Lung microvascular endothelial cell (primary cell): ENCODE results near the gene LINC01488. TPM values are rescaled to one million over a fixed set of nuclear protein-coding genes. Genes with fewer than 3 reads are reported as not detected.
A peak's percentile ranks its signal among the peaks of the same experiment; 100 is the strongest.

Experiments used
- DNase-seq, 2 donors: peaks; one replicate each; pipeline versions ENCODE4 v3.0.0 to v3.0.0-alpha.2; 2010; ENCODE audit warnings: low read depth in 2 of 2
- total RNA-seq: library from RNA; depleted of rRNA; stranded (reverse); fragments of >200 nt; gene quantifications from 2 replicates; pipeline ENCODE4 v1.2.1, GENCODE V29; 2014

Gene LINC01488
- total RNA-seq, 1 donor from 2014 or later = under 0.01 TPM

DNA sequence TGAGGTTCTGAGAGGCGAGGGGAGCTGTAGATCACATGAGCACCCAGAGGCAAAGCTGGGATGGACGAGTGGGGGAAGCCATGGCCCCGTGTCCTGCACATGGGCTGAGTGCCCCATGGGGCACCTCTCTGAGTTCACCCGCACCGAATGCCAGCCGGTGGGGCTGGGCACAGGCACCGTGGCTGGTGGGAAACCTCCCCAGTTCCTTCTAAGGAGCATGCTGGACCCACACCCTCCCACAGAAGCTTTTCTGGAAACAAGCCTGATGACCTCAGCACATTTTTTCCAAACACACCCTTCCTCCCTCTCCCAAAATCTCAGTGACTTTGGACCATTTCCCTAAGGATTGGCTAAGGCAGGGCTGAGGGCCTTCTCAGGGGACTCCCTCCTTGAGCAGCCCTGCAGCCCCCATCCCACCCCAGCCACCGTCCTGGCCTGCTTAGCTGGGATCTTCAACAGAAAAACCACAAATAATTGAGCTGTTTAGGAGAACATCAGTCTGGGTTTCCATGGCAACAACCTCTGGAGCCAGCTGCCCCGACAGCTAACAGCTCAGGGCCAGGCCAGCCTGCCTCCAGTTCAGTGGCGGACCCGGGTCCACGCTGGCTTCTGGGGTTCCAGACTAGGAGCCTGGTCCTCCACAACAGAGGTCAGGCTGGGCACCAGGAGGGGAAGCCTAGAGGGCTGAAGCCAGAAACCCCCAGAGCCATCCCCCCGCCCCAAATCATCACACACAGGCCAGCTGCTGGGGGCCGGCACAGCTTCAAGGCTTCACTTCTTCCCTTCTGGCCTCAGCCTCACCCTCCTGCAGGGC, 18.1 kb upstream of the LINC01488 start:
- peak in 1 of 2 donors; percentile 44 for DNase-seq

DNA sequence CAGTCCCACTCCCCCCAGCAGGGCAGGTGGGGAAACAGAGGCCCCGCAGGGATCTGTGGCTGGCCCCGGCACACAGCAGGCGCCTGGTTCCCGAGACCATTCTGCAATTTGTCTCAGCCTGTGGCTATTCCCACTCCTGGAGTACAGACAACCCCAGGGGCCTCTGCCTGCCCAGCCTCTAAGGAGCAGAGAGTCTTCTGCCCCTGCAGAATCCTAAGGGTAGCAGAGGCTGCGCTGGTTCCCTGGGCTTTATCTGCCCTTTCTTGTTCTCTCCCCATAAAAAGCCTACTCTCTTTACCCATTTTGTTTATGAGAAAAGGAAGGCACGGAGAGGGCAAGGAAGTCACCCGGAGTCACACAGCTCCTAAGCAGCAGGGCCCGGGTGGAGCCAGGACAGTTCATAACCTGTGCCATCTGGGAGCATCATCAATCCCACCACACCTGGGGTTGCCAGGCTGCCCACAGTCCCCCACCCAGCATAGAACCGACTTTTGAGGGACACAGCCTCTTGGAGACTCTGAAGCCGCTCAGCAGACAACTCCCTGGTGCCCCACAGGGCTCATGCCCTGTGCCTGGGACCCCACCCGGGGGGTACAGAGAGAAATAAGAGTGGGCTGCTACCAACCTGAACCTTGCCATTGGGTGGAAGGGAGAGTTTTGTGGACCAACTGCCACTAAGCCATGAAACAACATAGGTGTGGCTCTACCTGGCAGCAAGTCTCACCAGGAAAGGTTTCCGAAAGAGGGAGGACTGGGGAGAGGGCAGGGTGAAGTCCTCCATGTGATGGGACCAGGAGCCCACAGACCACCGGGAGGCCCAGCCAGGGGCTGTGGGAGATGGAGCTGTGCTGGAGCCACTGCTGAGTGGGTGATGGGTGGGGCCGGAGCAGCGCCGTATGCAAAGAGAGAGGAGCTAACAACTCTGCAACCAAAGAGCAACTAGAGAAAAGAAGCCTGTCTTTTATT, 17.2 kb upstream of the LINC01488 start:
- DNase-seq = no peak

DNA sequence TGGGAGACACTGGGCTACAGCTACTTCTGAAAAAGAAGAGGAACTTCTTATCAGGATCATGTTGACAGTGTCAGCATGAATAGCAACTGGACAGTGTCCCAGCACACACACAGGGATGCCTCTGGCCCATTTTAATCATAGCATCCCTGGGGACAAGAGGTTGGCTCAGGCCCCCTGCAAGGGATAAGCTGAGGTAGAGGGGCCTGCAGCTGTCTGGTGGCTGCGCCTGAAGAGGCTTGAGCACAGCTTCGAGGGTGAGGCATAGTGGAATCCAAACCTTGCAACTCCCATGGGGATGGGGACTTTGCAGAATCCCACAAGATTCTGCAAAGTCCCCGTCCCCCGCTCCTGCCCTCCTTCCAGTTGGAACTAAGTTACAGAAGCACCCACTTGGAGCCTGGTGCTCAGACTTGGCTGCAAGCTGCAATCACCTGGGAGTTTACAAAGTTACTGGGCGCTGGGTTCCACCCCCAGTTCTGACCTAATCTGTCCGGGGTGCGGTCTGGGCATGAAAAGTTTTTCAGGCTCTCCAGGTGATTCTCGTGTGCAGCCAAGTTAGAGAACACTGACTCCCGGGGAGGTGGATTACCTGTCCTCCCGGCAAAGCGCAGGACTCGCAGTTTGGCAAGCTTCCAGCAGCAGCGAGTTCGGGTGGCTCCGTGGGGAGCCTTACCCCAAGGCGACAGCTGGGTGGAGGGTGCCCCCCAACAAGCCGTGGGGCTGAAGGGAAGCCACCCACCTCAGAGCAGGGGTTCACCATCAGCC, 16.0 kb upstream of the LINC01488 start:
- no peak for DNase-seq

DNA sequence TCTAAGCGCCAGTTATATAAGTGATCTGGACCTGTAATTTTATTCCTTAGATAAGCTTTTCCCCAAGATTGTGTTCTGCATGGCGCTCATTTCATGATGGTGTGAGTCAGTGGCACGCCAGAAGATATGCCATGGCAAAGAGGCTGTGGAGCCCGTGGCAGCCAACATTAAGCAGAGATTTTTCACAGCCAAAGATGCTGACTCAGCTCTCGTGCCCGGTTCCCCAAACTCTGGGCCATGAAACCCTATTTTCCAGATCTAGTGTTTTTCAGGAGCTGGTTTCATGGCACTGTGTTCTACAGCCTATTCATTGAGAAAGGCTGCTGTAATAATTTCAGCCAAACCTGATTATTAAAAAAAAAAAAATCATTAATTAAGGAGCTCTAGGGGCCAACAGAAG, 15.4 kb upstream of the LINC01488 start:
- no peak for DNase-seq

DNA sequence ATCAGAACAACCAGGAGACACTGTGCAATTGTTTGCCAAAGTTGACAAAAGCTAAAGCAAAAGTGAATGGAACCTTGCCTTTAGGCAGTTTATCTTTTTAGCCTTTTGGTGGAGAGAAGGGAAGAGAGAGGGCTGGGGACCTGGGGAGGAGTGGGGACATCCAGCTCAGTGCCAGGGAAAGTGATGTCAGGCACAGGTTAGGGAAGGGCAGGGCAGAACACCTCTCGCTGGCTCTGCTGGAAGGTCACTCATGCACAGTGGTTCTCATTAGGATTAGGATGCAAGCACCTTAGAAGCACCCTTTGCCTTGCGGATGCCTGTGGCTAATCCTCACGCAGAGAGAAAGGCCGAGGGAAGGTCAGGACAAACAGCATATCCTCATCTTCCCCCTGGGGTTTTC, 14.3 kb upstream of the LINC01488 start:
- no peak for DNase-seq

DNA sequence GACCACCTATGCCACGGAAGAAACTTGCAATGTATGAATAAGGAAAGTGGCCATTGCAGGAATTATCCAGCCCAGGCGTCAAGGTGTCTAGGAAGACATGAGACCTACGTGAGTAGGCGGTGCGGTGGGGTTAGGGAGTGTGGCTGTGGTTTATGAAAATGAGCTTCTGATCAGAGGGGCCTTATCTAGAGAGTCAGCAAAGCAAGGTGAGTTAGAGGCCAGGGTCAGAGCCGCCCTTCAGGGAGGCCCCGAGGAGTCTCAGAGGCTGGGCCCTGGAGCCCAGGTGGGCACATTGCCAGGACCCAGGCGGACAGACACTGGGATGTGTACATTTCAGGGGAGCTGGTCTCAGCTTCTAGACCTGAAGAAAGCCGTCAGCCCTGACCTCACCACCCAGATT, 13.8 kb upstream of the LINC01488 start:
- no peak for DNase-seq

DNA sequence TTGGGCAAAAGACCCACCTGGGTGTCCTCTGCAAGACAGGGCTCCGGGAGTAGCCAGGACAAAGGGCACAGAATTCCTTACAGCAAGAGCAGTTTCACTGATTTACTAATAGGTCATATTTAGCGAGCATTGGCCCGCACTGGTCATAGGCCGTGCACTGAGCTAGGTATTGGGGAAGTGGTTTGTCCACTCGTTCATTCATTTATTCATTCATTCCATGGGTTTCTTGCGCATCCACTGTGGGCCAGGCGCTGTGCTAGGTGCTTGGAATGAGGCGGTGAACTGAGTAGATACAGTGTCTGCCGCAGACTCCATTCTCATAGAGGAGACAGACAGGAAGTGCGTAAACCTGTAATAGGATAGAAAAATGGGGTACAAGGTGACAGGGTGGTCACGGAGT, 13.2 kb upstream of the LINC01488 start:
- no peak for DNase-seq

DNA sequence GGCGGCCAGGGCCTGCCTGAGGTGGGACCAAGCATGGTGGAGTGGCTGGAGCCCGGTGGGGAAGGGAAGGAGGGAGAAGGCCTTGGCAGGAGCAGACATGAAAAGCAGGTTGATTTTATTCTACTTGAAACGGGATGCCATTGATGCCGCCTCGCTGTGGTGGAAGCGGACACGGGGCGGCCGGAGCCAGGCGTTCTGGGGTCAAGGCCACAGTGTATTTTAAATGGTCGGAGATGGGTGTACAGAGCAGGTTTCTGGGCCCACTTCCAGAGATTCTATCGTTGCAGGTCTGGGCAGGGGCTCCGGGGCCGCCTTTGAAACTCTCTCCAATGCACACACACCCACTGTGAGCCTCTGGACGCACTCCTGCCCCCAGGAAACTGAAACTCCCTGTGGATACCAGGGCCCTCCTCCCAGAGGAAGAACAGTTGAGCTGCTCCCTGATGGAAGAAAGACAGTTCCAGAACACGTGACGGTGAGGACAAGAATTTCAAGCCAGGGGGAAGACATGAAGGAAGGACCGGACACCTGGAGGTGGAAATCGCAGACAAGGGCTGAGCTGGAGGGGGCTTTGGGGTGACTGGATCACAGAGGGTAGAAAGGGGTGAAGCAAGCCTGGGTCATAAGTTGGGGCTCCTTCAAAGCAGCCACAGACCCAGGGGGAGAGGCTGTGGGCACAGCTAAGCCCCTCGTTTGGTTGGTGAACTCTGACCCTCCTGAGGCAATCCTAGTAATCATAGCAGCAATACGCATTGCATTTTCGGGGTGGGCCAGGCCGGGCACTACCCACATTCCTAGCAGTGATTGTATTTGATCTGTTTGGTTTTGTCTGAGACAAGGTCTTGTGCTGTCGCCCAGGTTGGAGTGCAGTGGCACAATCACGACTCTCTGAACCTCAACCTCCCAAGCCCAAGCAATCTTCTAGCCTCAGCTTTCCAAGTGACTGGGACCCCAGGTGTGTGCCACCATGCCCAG, 12.3 kb upstream of the LINC01488 start:
- no peak for DNase-seq

DNA sequence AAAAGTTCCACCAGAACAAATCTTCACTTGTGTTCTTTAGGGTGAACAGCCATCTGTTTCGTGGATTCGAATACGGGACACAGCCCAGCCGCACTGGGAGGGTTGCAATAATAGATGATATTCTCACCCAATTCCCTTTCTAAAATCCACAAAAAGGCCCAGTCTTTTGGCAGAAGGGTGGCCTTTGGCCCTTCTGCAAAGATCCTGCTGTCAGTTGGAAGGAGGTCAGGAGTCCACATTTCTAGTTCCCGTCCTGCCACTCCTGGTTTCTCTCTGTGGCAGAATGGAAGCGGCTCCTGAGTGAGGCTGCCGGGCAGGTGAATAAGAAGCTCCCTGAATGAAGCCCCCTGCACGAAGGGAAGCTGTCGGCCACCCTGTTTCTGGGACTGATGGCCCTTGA, 11.2 kb upstream of the LINC01488 start:
- DNase-seq = no peak

DNA sequence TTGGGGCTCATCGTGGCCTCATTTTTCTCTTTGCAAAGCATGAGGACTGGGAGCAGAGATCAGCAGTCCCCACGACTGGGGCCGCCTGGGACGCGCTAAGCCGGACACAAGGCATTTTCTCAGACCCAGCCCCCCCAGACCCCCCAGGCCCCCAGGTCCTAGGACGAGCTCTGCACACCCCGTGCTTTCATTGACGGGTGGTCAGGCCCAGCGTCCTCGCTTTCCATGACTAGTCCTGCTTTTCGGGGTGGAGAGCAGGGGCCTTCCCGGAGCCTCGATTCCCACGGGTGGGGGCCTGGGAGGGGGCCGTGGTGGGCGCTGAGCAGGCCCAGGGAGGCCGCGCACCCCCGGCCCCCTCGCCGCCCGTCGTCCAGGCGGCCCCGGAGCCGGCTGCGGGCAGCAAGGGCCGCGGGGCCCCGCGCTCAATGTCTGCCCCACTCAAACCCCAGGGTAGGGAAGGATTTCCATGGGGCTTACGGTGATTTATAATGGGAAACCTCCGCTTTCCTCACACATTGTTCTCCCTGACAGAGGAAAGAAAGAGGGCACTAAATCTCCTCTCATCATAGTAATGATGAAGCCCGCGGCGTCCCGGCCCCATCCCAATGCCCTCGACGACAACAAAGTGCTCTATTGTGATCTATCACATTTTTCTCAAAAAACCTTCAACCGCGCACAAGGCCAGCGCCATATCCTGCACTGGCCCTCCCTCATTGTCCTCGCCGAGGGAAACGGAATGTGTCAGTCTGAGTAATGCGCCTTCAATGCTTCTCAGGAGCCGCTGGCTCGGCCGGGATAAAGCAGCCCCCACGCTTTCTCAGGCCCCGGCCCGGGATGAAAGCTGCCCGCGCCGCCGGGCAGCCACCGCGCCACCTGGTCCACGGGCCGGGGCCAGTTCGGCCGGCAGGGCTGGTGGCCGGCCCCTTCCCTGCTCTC, 10.4 kb upstream of the LINC01488 start:
- peak; percentile 35 to 83 for DNase-seq

DNA sequence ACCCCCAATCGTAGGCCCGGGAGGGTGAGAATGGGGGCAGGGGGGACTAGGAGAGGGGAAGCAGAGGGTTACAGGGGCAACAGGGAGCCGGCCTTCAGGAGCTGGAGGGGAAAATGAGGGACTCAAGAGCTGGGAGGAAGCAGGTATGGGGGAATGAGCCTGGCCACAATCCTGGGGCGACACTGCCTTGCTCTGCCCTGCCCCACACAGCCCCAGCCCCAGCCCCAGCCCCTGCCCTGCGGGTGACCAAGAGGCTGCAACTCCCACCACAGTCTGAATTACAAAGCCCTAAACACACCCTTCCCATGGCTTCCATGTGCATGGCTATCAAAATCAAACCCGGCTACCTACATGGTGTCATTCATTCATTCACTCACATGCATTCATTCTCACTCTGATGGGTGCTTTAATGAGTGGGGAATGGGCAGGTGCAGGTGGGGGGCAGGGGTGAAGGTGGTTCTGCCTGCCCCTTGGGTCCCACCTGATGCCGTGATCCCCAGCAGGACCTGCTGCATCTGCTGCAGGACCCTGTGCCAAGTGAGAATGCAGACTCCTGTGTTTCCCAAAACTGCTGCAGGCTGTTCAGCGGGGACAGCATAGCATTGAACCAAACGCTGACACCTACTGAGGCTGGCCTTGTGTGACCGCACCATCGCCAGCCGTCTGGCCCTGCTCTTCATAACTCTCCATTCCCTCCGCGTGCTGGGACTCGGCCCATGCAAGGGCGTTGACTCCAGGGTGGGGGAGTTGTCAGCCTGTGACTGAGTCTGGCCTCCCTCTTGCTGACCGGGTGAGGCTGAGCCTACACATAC, 9.5 kb upstream of the LINC01488 start:
- DNase-seq = no peak

DNA sequence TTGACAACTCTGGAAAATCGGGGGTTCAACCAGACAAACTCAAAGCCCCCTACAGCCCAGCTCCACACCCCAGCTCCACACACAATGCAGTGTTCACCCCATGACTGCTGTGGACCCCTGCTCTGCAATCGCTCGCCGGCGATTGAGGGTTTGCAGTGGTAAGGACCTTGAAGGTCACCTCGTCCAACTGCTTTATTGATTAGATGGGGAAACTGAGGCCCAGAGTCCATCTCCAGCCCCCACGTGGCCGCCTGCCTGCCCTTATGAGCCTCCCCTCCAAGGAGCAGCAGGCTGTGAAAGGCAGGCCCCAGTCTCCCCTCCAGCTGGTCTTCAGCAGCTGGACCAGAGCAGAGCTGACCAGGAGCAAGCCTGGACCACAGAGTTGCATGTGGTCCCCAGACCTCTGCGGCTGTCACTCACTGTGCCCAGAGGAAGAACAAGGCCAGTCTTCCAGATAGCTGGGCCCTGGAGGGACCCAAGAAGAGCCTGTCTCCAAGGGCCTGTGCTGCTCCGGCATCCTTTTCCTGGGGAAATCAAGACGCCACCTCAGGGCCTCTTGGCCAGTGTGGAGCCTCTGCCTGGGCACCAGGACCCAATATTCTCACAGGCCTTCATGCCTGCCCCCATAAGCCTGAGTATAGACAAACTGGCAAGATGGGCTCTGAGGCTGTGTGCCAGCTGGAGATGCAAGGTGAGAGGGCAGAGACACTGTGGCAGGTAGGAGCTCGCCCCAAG, 8.8 kb upstream of the LINC01488 start:
- no peak for DNase-seq

DNA sequence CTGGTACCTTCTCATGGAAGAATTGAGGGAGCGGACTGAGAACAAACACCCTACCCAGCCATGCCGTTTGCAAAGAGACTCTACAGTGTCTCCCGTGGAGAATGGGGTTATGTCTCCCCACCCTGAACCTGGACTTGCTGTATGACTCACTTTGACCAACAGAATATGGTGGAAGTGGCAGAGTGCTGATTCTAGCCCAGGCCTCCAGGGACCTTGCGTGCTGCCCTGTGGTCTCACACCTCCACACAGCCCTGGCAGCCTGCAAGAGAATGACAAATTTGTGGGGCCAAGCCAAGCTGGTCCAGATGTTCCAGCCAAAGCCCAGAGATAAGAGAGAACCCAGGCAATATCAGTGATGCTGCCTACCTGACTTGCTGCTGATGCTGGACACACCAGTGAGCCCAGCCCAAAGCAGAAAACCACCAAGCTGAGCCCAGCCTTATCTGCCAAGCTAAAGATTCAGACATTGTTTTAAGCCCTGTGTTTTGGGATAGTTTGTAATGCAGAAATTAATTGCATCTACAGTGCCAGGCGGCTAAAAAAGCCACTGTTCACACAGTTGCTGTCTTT, 8.1 kb upstream of the LINC01488 start:
- DNase-seq = no peak

DNA sequence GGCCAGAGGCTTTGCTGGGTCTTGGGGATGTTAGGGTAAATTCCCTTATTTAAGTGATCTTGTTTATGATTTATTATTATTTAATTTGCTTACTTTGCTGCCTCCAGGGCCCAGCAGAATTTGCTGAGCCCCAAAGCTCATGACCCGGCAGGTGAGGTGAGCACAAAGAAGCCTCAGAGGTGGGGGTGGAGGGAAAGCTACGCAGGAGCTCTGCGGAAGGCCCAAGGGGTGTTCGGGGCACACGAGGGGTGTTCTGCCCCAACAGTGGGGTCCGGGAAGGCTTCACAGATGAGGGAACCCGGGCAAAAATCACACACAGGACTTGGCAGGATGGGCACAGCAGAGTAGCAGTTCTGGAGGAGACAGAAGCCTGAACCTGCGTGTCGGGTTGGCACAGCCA, 6.7 kb upstream of the LINC01488 start:
- DNase-seq = no peak

DNA sequence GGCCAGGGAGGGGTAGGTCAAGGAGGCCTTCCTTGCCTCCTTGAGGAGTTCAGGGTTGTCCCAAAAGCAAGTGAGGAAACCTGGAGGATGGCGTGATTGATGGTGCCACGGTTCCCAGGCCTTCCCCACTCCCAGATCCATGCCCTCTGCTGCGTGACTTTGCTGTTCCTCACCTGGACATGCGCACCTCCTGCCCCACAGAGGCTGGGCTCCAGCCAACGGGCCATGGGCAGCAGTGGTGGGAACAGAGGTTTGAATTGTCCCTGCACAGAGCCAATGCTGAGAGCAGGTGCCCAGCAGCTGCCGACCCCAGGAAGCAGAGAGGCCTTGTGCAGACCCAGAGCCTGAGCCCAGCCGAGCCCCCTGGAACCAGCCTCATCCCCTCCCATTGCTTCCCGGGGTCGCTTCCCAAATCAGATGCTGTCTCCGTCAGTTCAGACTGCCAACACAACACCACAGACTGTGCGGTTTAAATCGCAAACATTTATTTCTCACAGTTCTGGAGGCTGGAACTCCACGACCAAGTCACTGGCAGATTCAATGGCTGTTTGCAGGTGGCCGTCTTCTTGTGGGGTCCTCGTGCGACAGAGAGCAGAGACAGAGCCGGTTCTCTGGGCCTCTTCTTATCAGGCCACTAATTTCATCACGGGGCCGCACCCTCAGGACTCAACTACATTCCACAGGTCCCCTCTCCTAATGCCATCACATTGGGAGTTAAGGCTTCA, 6.2 kb upstream of the LINC01488 start:
- no peak for DNase-seq

DNA sequence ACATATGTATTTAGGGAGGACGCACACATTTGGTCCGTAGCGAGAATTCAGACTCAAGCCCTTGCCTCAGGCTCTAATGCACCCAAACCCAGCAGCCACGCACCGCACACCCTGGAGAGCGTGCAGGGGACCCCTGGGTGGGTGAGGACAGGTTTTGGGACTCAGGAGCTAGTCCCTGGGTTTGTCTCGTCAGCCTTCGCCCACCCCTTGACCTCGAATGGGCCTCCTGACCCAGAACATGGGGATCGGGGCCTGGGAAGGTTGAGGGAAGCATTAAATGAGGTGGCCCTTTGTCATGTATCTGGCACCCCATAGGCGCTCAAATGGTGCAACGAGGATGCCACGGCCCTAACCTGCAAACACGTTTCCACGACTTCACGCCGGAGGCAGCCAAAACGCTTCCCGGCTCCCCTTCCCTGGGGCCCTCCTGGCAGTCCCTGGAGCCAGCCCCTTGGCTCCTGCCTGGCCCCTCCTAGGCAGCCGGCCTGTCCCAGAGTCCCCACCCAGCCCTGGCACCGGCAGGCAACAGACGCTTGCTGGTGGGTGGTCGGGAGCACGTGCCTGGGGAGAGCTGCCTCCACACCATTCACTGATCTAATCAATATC, 5.5 kb upstream of the LINC01488 start:
- no peak for DNase-seq
